Umbilical cord (tissue), 2 donors: ENCODE results near the gene JAML. TPM values are rescaled to one million over a fixed set of nuclear protein-coding genes. Genes with fewer than 3 reads are reported as not detected.
A peak's percentile ranks its signal among the peaks of the same experiment; 100 is the strongest.

Experiments
- DNase-seq: peaks from one replicate; pipeline ENCODE4 v3.0.0-alpha.2; 2015; ENCODE audit warnings: low spot score
- total RNA-seq: library from RNA; depleted of rRNA; stranded (reverse); fragments of >200 nt; gene quantifications from one replicate; pipeline ENCODE4 v1.2.3, GENCODE V29; 2014; ENCODE audit warnings: low replicate concordance; ENCODE audit not compliant: insufficient read depth

Gene JAML
- total RNA-seq, 1 donor from 2014 or later: 18.8 TPM

GRCh38 chr11:118216621-118217481, 8.0 kb downstream of the JAML start:
- no peak for DNase-seq

DNA sequence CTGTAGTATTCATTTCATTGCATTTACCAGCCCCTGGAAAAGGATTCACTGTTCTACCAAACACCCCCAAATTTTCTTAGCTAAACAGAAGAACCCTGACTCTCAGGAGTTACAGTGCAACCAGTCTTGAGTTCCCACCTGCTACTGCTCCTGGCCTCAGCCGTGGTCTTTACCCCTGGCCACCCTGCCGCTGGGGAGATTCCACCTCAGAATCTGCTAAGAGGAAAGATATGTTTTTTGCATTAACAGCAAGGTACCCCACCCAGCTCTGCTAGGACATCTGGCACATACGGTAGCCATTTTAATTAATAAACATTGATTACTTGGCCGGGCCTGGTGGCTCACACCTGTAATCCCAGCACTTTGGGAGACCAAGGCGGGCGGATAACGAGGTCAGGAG, 9.0 kb downstream of the JAML start:
- DNase-seq: no peak

- DNase-seq: no peak
Observed at GRCh38 chr11:118215262-118215661, 9.5 kb downstream of the JAML start.

- DNase-seq: peak; percentile 49
Observed at GRCh38 chr11:118214210-118214914, 10.4 kb downstream of the JAML start.

GRCh38 chr11:118213781-118214180, 11.0 kb downstream of the JAML start:
- DNase-seq: no peak

DNA sequence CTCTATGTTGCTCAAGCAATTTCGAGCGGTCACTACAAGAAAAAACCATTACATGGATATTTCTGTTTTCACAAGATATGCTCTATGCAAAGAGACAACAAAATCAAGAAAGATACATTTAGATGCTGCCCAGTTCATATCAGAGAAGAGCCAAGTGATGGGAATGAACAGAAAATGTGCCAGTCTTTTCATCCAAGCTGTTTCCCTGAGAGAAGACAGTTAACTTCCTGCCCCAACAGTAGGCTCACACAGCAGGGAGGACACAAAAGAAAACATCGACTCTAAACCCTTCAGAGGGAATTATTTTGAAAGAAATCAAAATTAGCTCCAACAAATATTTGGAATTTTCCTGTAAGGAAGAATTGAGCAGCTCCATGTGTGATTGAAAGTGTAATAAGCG, 11.6 kb downstream of the JAML start:
- DNase-seq: no peak

GRCh38 chr11:118212781-118213191, 12.0 kb downstream of the JAML start:
- DNase-seq: no peak

GRCh38 chr11:118212131-118212725, 12.6 kb downstream of the JAML start:
- no peak for DNase-seq

DNA sequence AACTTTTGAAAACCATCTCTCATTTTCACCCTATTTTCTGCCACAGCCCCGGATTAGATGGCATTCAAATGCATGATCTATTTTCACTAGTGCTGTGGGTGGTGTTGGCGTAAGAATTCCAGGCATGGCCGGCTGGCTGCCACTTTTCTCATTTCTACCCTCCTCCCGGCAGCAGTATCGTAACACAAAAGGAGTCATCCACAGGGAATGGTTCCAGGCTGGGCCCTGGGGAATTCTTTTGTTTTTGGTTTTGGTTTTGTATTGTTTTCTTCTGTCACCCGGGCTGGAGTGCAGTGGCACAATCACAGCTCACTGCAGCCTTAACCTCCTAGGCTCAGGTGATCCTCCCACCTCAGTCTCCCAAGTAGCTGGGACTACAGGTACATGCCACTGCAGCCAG, 13.8 kb downstream of the JAML start:
- DNase-seq: no peak

DNA sequence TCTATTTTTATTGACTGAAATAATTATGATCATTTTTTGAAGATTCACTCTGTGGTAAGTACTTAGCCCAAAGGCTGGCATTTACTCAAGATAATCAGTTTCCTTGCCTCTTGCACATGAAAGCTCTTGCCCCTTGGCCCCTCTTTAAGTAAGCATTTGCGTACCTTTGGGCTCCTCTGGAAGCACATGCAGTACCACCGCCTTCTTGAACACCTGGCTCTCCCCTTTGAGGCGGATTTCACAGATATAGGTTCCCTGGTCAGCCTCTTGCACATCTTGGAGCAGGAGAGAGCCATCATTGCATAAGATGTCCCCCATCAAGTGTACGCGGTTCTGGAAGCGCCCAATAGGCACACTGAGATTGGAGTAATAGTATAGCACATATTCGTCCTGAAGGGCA, 14.5 kb downstream of the JAML start:
- DNase-seq: no peak

- no peak for DNase-seq
Observed at GRCh38 chr11:118209033-118209432, 15.8 kb downstream of the JAML start.

DNA sequence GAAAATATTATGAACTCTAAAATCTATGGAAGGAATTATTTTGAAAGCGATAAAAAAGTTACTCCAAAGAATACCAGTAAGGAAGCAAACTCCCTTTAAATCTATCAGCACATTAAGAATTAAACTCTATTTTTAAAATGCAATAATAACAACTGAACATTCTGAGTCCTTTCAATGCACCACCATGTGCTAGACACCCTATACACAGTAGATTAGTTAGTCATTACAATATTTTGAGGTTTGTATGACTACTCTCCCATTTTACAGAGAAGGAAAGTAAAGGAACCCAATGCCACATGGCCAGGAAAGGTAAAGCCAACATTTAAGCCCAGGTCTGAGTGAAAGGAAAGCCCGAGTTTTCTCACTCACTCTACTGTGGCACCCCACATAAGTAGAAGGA, 17.7 kb downstream of the JAML start:
- no peak for DNase-seq

DNA sequence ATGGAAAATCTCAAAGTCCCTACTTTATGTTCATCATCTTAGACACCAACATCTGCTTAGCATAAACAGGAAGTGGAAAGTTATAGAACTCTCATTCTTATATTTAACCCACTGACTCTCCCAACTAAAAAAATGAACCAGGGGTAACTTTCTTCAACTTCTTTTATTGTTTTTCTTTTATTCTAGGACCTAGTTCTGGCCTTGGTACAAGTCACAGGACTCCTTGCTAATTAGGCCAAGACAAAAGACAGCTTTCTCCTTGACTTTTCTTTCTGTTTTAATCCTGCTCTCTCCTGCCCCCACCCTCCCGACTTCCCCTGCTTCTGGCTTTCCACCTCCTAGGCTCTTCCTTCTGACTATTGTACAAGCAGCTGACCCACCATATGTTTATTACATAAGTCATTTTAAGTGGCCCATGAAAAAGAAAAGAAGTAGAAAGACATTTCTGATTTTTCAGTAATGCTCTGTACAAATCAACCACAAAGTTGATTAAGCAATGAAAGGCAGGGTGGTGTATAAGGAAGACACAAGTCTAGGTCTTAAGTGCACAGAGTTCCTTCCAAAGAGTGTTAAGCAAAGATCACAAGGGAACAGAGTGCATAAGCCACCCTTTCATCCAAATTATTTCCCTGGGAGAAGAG, 18.3 kb downstream of the JAML start:
- no peak for DNase-seq

- DNase-seq: no peak
Observed at GRCh38 chr11:118205606-118206378, 19.0 kb downstream of the JAML start.

DNA sequence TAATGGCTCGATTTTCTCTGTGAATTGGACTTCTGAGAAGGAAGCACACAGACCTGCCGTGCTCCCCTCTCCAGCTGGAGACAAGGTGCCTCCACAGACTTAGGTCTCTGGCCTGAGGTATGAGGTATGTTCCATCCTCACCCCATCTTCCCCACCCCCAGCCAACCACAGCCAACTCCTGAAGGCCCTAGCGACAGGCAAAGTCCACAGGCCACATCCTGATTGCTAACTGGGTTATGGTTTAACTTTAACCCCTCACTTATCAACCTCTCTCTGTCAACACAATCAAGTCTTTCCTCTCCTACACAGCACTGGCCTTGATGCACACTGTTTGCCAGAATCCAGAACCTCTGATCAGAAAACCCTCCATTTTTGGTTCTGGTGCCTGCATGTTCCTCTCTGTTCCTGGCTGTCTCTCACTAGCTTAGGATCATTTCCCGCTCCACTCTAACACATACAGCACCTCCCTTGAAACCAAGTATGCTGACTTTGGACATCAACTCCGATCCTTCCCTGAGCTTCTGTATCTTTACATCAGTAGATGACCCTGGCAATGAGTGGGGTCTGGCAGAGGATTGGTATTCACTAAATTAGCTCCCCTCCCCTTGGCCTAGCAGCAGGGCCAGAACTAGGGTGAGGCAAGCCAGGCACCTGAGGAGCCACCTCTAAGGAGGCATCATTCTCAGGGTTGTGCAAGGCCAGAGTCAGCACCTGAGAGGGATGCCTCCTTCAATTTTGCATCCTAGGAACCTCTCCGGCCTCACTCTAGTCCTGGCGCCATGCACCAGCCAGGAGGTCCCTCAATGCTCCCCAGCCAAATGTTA, 22.0 kb downstream of the JAML start:
- no peak for DNase-seq

- DNase-seq: no peak
Observed at GRCh38 chr11:118201966-118202365, 22.8 kb downstream of the JAML start.

DNA sequence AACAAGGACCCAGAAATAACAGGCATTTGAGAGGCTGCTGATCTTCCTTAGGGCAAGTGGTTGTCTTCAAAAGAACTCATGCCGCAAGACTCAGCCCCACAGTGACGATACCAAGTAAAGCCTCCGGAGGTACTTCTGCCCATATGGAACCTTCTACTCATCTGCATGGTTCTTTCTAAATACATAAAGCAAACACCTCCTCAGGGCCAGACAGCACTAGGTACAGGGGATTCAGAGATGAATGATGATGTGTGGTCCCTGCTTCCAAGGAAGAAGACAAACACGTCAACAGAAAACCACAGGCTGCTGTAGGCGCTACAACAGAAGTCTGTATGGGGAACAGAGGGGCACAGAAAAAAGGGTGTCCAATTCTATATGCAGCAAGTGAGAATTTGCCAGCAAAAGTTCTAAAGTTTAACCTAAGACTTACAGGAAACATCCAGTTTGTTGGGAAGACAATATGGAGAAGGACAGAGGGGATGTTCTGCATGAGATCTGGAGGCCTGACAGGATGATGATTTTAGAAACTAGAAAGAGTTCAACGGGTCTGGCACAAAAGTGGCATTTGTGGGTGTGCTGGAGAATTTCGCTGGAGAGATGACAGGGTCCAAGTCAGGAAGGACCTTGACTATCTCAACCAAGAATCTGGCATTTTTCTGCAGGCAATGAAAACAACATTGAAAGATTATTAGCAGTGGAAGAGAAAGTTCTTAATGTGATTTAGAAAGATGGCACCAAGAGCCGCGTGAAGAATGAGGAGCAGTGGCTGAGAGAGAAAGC, 23.7 kb downstream of the JAML start:
- DNase-seq: no peak

GRCh38 chr11:118200497-118200896, 24.3 kb downstream of the JAML start:
- DNase-seq: no peak

GRCh38 chr11:118199135-118199534, 25.7 kb downstream of the JAML start:
- DNase-seq: no peak

- DNase-seq: peak; percentile 82
Observed at GRCh38 chr11:118198370-118198769, 26.4 kb downstream of the JAML start.
